Keratinocyte (primary cell): ENCODE data around the gene TBC1D2.

Experiments used
- EZH2 ChIP-seq: IDR thresholded peaks from one replicate; pipeline ENCODE4 v1.6.1; 2012; ENCODE audit warnings: inconsistent platforms, mild to moderate bottlenecking, low read length, moderate library complexity
- TF ChIP-seq, protein P1 (sequence below), 3 experiments: IDR thresholded peaks in 1 of 3; conservative IDR thresholded peaks in 1 of 3; optimal IDR thresholded peaks in 1 of 3; 2 replicates in 2 of 3; 3 replicates in 1 of 3; pipeline versions ENCODE3 to v1.5.1; 2011; ENCODE audit warnings: low read length in 3 of 3, mild to moderate bottlenecking in 3 of 3, moderate library complexity in 2 of 3, control low read depth in 1 of 3, inconsistent platforms in 1 of 3; ENCODE audit not compliant: insufficient read depth in 2 of 3; ENCODE audit errors: extremely low read depth in 1 of 3

DNA sequence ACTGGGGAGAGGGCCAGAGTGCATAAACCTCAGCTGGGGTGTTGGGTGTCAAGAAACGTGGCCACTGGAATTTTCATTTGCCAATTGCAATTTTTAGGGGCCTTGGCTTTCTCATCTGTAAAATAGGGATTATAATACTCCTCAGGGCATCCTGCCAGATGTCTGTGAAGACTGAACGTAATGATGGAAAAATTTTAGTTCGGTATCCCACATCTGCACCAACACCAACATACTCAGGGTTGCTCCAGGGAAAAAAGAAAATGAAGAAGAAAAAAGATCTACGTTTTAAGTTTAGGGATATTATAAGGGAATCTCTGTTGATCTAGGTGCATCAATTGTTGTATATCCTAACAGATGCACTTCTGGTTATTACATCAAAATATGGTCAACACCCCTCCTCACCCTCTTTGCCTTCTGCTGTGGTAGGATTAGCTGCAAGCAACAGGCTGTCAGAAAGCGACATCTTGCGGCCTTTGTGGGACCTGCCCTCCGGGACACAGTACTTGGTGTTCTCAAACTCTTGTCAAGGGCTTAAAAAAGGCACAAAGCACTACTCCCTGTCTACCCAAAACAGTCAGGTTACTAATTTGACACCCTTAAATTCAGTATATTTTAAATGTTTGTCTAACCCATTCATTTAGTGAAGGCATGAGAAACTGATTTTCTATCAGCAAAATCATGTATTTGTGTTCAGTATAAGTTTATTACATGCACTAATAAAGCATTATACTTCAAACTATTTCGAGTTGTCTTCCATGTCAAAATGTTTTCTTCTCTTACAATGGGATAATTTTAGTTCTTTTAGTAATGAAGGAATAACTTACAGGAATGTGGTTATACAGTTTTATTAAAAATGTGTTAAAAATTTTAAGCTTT, 8.3 kb upstream of the TBC1D2 start:
- no peak for TF ChIP-seq EZH2
- TF ChIP-seq, protein P1, sequence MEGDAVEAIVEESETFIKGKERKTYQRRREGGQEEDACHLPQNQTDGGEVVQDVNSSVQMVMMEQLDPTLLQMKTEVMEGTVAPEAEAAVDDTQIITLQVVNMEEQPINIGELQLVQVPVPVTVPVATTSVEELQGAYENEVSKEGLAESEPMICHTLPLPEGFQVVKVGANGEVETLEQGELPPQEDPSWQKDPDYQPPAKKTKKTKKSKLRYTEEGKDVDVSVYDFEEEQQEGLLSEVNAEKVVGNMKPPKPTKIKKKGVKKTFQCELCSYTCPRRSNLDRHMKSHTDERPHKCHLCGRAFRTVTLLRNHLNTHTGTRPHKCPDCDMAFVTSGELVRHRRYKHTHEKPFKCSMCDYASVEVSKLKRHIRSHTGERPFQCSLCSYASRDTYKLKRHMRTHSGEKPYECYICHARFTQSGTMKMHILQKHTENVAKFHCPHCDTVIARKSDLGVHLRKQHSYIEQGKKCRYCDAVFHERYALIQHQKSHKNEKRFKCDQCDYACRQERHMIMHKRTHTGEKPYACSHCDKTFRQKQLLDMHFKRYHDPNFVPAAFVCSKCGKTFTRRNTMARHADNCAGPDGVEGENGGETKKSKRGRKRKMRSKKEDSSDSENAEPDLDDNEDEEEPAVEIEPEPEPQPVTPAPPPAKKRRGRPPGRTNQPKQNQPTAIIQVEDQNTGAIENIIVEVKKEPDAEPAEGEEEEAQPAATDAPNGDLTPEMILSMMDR (optimal IDR thresholded peaks at IDR 0.05 in 1 of 3, IDR thresholded peaks at IDR 0.05 in 1 of 3, conservative IDR thresholded peaks at IDR 0.05 in 1 of 3; ENCODE audit: extremely low read depth in 1 of 3, insufficient read depth in 2 of 3, low read length in 3 of 3) = peak; percentile 91 to 99 (median 94)
